Calu3 (cell line): ENCODE measurements around the gene CNTN1. TPM values are rescaled to one million over a fixed set of nuclear protein-coding genes. Genes with fewer than 3 reads are reported as not detected.

ENCODE experiments used
- BruUV-seq: library from RNA; stranded (reverse); fragments of 400-500 nt; replicated peaks from 2 replicates; lab custom pipeline; 2021; lab: Mats Ljungman, UMichigan
- CTCF ChIA-PET: fragments of 300-600 bp; sonication (Branson Sonifier 250); formaldehyde crosslinking; loops from one replicate; lab custom pipeline; 2022; ENCODE audit warnings: antibody characterized with exemption; lab: Charles Lee
- DNase-seq: peaks from one replicate; pipeline ENCODE4 v3.0.0; 2022
- H3K27ac Mint-ChIP-seq: one replicate; pipeline ENCODE4 v1.8.0; 2022; ENCODE audit warnings: mixed read lengths; ENCODE audit not compliant: unreplicated experiment
- H3K27me3 Mint-ChIP-seq: one replicate; pipeline ENCODE4 v1.8.0; 2022; ENCODE audit warnings: mixed read lengths; ENCODE audit not compliant: unreplicated experiment
- H3K36me3 Mint-ChIP-seq: one replicate; pipeline ENCODE4 v1.8.0; 2022; ENCODE audit warnings: mild to moderate bottlenecking, moderate library complexity, mixed read lengths; ENCODE audit not compliant: insufficient read depth, unreplicated experiment
- H3K4me1 Mint-ChIP-seq: one replicate; pipeline ENCODE4 v1.8.0; 2022; ENCODE audit warnings: mild to moderate bottlenecking, low read depth, mixed read lengths; ENCODE audit not compliant: unreplicated experiment
- H3K4me3 Mint-ChIP-seq: one replicate; pipeline ENCODE4 v1.8.0; 2022; ENCODE audit warnings: mild to moderate bottlenecking, low read depth, moderate library complexity, mixed read lengths; ENCODE audit not compliant: unreplicated experiment
- H3K9me3 Mint-ChIP-seq: one replicate; pipeline ENCODE4 v1.8.0; 2022; ENCODE audit warnings: low read depth, mixed read lengths; ENCODE audit not compliant: unreplicated experiment
- CTCF ChIP-seq: fragments of 200-600 bp; IDR thresholded peaks from one replicate; pipeline ENCODE4 v1.8.0; 2022; ENCODE audit warnings: antibody characterized with exemption; ENCODE audit not compliant: unreplicated experiment
- intact Hi-C: fragments of 100-400 bp; cut with micrococcal nuclease; formaldehyde crosslinking; loops from one replicate; pipeline ENCODE4 v1.10.0; 2022; ENCODE audit not compliant: unreplicated experiment
- total RNA-seq: library from RNA; stranded (reverse); gene quantifications from 2 replicates; pipeline ENCODE4 v1.2.3, GENCODE V29; 2022

Gene CNTN1
- total RNA-seq, 1 experiment from 2014 or later: not detected

GRCh38 chr12:41100572-41100971, 408.3 kb downstream of the CNTN1 start:
- no peaks in the 10 kb centered on the region for H3K4me1 Mint-ChIP-seq
- no TSS peak for BruUV-seq

GRCh38 chr12:41101806-41102205, 409.6 kb downstream of the CNTN1 start:
- no peaks in the 10 kb centered on the region for H3K36me3 Mint-ChIP-seq
- H3K4me1 Mint-ChIP-seq: no peaks in the 10 kb centered on the region
- no peak for DNase-seq
- no peaks in the 10 kb centered on the region for H3K27me3 Mint-ChIP-seq
- H3K4me3 Mint-ChIP-seq: no peak overlapping the region
- intact Hi-C loops: no loop called here
- CTCF ChIA-PET: no interaction called here
- no TSS peak for BruUV-seq
- H3K9me3 Mint-ChIP-seq: no peaks in the 10 kb centered on the region
- no peak overlapping the region for H3K27ac Mint-ChIP-seq
- TF ChIP-seq CTCF: no peak

More at GRCh38 chr12:41100572-41100971, 408.3 kb downstream of the CNTN1 start:
- intact Hi-C loops: no loop called here
- CTCF ChIA-PET: no interaction called here
- H3K9me3 Mint-ChIP-seq: no peaks in the 10 kb centered on the region
- H3K27me3 Mint-ChIP-seq: no peaks in the 10 kb centered on the region
- no peak for DNase-seq
- H3K27ac Mint-ChIP-seq: no peak overlapping the region
- H3K36me3 Mint-ChIP-seq: no peaks in the 10 kb centered on the region
- TF ChIP-seq CTCF: no peak
- H3K4me3 Mint-ChIP-seq: no peak overlapping the region

- Mint-ChIP-seq H3K4me3 (no peak overlapping the region), H3K27me3 (no peaks in the 10 kb centered on the region), H3K27ac (no peak overlapping the region), H3K36me3 (no peaks in the 10 kb centered on the region), H3K4me1 (no peaks in the 10 kb centered on the region), H3K9me3 (peaks cover 2% of the 10 kb centered on the region)
- BruUV-seq: no TSS peak
- CTCF ChIA-PET: no interaction called here
- TF ChIP-seq CTCF: no peak
- intact Hi-C loops: no loop called here
- DNase-seq: no peak
Observed at GRCh38 chr12:41103614-41104013, 411.4 kb downstream of the CNTN1 start.

GRCh38 chr12:41106315-41106714, 414.1 kb downstream of the CNTN1 start:
- Mint-ChIP-seq H3K4me1 (no peaks in the 10 kb centered on the region), H3K36me3 (no peaks in the 10 kb centered on the region), H3K27ac (no peak overlapping the region), H3K4me3 (no peak overlapping the region), H3K9me3 (peaks cover 2% of the 10 kb centered on the region), H3K27me3 (no peaks in the 10 kb centered on the region)
- DNase-seq: no peak
- intact Hi-C loops: no loop called here
- CTCF ChIA-PET: no interaction called here
- TF ChIP-seq CTCF: no peak
- BruUV-seq: no TSS peak
